H1 (cell line): ENCODE measurements around the gene BTBD1.

Source experiments
- CHD1 ChIP-seq: IDR thresholded peaks from 2 replicates; pipeline ENCODE4 v1.6.1; 2012; ENCODE audit warnings: low read depth, low read length, improper control_type of control experiment
- CHD2 ChIP-seq: IDR thresholded peaks from 2 replicates; pipeline ENCODE4 v1.6.1; 2012; ENCODE audit warnings: low read length, improper control_type of control experiment
- CREB1 ChIP-seq: IDR thresholded peaks from 2 replicates; pipeline ENCODE4 v1.6.1; 2012; ENCODE audit warnings: inconsistent platforms
- EP300 ChIP-seq, 2 experiments: IDR thresholded peaks; 1 replicate in 1 of 2; 2 replicates in 1 of 2; pipeline ENCODE4 v1.6.1; 2011 to 2012; ENCODE audit warnings: low read depth in 2 of 2, low read length in 2 of 2, mild to moderate bottlenecking in 2 of 2, borderline replicate concordance in 1 of 2, inconsistent platforms in 1 of 2, moderate library complexity in 1 of 2
- EZH2 ChIP-seq: fragments of 200-600 bp; sonication (generic); IDR thresholded peaks from 2 replicates; pipeline ENCODE4 v1.7.1; 2012; ENCODE audit warnings: low read depth, mild to moderate bottlenecking, moderate library complexity, low read length, inconsistent platforms; ENCODE audit not compliant: severe bottlenecking
- GTF2F1 ChIP-seq: IDR thresholded peaks from 2 replicates; pipeline ENCODE4 v1.6.1; 2012; ENCODE audit warnings: low read depth, low read length, improper control_type of control experiment, borderline replicate concordance
- JUND ChIP-seq: IDR thresholded peaks from 2 replicates; pipeline ENCODE4 v1.6.1; 2011; ENCODE audit warnings: mild to moderate bottlenecking, improper control_type of control experiment, low read length
- MAFK ChIP-seq: IDR thresholded peaks from 2 replicates; pipeline ENCODE4 v1.6.1; 2012; ENCODE audit warnings: low read depth, mild to moderate bottlenecking, improper control_type of control experiment, low read length
- POLR2A ChIP-seq, 2 experiments: IDR thresholded peaks; 1 replicate in 1 of 2; 2 replicates in 1 of 2; pipeline ENCODE4 v1.6.1; 2011; ENCODE audit warnings: low read depth in 2 of 2, low read length in 2 of 2, mild to moderate bottlenecking in 2 of 2; ENCODE audit errors: control extremely low read depth in 1 of 2
- RAD21 ChIP-seq, 2 experiments: IDR thresholded peaks in 1 of 2; conservative IDR thresholded peaks in 1 of 2; 2 replicates each; pipeline ENCODE4 v1.6.1; 2011; ENCODE audit warnings: low read depth in 2 of 2, low read length in 2 of 2, improper control_type of control experiment in 1 of 2, inconsistent platforms in 1 of 2, mild to moderate bottlenecking in 1 of 2, moderate library complexity in 1 of 2
- SIN3A ChIP-seq, 2 experiments: IDR thresholded peaks in 1 of 2; conservative IDR thresholded peaks in 1 of 2; 2 replicates each; pipeline ENCODE4 v1.6.1; 2011 to 2012; ENCODE audit warnings: low read length in 2 of 2, improper control_type of control experiment in 1 of 2, low read depth in 1 of 2, mild to moderate bottlenecking in 1 of 2
- ZNF274 ChIP-seq: IDR thresholded peaks from 2 replicates; pipeline ENCODE4 v1.7.0; 2012; ENCODE audit warnings: low read length, borderline replicate concordance; ENCODE audit errors: extremely low read depth

- TF ChIP-seq JUND (no peak), CREB1 (no peak), POLR2A (IDR thresholded peaks at IDR 0.05; ENCODE audit: control extremely low read depth in 1 of 2, low read depth in 2 of 2, low read length in 2 of 2) (no peak), SIN3A (conservative IDR thresholded peaks at IDR 0.05 in 1 of 2, IDR thresholded peaks at IDR 0.05 in 1 of 2; ENCODE audit: low read depth in 1 of 2, low read length in 2 of 2) (no peak), EZH2 (no peak), CHD1 (no peak), CHD2 (no peak), MAFK (no peak), ZNF274 (no peak), EP300 (IDR thresholded peaks at IDR 0.05; ENCODE audit: borderline replicate concordance in 1 of 2, low read depth in 2 of 2, low read length in 2 of 2) (no peak), GTF2F1 (no peak), RAD21 (IDR thresholded peaks at IDR 0.05 in 1 of 2, conservative IDR thresholded peaks at IDR 0.05 in 1 of 2; ENCODE audit: low read depth in 2 of 2, low read length in 2 of 2) (no peak)
Observed at GRCh38 chr15:83064859-83065258, 2.2 kb downstream of the BTBD1 start.
